GM18507 (cell line): ENCODE measurements around the gene PRCP.
"Not testable (repeated sequence)": the region's sequence is repeated elsewhere in the genome, so short reads cannot be mapped to it uniquely, and the experiment has no call there.

Experiments
- DNase-seq: peaks from one replicate; pipeline ENCODE4 v3.0.0; 2011; ENCODE audit warnings: low read depth; ENCODE audit not compliant: insufficient read length; ENCODE audit errors: extremely low spot score
- FAIRE-seq: peaks from 2 replicates; lab custom pipeline; 2011; peaks lifted over from hg19 to GRCh38; lab: Jason Lieb, UNC

The PRCP gene

GRCh38 chr11:82900277-82901164 lies at the start of gene PRCP:
Gene PRCP, minus strand, starts transcription at chr11:82900430. Its CDS starts 28 bp downstream, at chr11:82900402.
- FAIRE-seq (peak; percentile 95), DNase-seq (peak; percentile 82)

GRCh38 chr11:82949352-82949751 lies 49.1 kb upstream of the PRCP start:
- FAIRE-seq (no peak), DNase-seq (no peak)

GRCh38 chr11:82945682-82946081 lies 45.5 kb upstream of the PRCP start:
- FAIRE-seq (no peak), DNase-seq (no peak)

- DNase-seq, FAIRE-seq: not testable (repeated sequence)
Measured at GRCh38 chr11:82945041-82945440, 44.8 kb upstream of the PRCP start.

DNA sequence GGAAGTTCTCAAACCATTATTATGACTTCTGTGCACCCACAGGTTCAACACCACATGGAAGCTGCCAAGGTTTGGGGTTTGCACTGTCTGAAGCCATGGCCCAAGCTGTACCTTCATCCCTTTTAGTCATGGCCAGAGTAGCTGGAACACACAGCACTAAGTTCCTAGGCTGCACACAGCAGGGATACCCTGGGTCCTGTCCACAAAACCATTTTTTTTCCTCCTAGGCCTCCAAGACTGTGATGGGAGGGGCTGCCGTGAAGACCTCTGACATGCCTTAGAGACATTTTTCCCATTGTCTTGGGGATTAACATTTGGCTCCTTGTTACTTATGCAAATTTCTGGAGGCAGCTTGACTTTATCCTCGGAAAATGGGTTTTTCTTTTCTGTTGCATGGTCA lies 44.0 kb upstream of the PRCP start:
- FAIRE-seq (no peak), DNase-seq (no peak)

- FAIRE-seq, DNase-seq: not testable (repeated sequence)
Measured at GRCh38 chr11:82943430-82943829, 43.2 kb upstream of the PRCP start.

- FAIRE-seq (no peak), DNase-seq (no peak)
Measured at GRCh38 chr11:82942376-82942775, 42.1 kb upstream of the PRCP start.

GRCh38 chr11:82939456-82939855 lies 39.2 kb upstream of the PRCP start:
- FAIRE-seq (no peak), DNase-seq (no peak)

- no peak for FAIRE-seq
- DNase-seq, result no peak
Measured at GRCh38 chr11:82937554-82937953, 37.3 kb upstream of the PRCP start.

- DNase-seq (no peak), FAIRE-seq (no peak)
Measured at GRCh38 chr11:82936261-82936660, 36.0 kb upstream of the PRCP start.

- FAIRE-seq (no peak), DNase-seq (no peak)
Measured at GRCh38 chr11:82932564-82932963, 32.3 kb upstream of the PRCP start.

DNA sequence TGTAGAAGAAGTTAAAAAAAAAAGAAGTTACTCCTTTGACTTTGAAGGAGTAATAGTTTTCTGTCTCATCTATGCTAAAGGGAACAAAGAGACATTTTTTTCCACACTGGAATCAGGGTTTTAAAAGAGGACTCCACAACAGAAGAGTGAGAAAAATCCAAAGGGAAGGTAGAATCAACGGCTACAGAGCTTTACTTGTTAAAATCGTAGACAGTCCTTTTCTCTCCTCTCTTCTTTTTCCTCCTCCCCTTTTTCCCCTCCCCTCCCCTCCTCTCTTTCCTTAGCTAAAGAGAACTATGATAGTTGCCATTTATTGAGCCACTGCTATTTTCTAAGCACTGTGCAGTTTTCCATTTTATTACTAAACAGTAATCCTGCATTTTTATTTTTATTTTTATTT lies 30.5 kb upstream of the PRCP start:
- no peak for DNase-seq
- FAIRE-seq, result peak; percentile 42

GRCh38 chr11:82930229-82930628 lies 30.0 kb upstream of the PRCP start:
- FAIRE-seq, result no peak
- DNase-seq, result no peak

DNA sequence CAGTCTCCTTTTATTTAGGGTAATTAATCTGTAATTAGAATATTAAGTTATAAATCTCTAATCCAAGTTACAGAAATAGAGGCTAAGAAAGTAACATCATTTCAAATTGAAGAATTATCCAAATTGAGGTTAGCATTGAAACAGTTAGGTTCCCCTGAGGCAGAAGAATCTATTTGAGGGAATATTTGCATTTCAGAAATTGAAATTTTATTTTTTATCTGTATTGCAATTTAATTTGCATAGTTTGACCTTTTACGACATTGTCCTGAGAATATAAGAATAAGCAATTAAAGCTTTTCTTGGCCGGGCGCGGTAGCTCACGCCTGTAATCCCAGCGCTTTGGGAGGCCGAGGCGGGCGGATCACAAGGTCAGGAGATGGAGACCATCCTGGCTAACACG lies 28.9 kb upstream of the PRCP start:
- DNase-seq, result no peak
- FAIRE-seq, result no peak

GRCh38 chr11:82927264-82927880 lies 27.1 kb upstream of the PRCP start:
- DNase-seq, result peak; percentile 26
- FAIRE-seq, result peak; percentile 88

- FAIRE-seq, result peak; percentile 75
- DNase-seq, result no peak
Measured at GRCh38 chr11:82924522-82925224, 24.4 kb upstream of the PRCP start.

GRCh38 chr11:82922396-82923173 lies 22.4 kb upstream of the PRCP start:
- DNase-seq, FAIRE-seq: not testable (repeated sequence)

DNA sequence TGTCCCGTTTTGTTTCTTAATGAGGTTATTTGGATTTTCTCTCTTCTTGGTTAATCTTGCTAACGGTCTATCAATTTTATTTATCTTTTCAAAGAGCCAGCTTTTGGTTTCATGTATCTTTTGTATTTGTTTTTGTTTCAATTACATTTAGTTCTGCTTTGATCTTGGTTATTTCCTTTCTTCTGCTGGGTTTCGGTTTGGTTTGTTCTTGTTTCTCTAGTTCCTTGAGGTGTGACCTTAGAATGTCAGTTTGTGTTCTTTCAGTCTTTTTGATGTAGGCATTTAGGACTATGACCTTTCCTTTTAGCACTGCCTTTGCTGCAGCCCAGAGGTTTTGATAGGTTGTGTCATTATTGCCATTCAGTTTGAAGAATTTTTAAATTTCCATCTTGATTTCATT lies 20.0 kb upstream of the PRCP start:
- not testable (repeated sequence) for DNase-seq
- peak; percentile 67 for FAIRE-seq

DNA sequence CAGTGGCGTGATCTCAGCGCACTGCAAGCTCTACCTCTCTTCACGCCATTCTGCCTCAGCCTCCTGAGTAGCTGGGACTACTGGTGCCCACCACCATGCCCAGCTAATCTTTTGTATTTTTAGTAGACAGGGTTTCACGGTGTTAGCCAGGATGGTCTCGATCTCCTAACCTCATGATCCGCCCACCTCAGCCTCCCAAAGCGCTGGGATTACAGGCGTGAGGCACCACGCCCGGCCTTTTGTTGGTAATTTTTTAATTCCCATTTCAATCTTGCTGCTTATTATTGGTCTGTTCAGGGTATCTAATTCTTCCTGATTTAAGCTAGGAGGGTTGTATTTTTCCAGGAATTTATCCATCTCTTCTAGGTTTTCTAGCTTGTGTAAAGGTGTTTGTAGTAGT lies 19.6 kb upstream of the PRCP start:
- not testable (repeated sequence) for FAIRE-seq, DNase-seq
